SW480 (cell line): ENCODE data around the gene LRRC28.

Experiments used
- DNase-seq: peaks from one replicate; pipeline ENCODE4 v3.0.0-alpha.2; 2016; ENCODE audit warnings: low spot score

LRRC28 gene

DNA sequence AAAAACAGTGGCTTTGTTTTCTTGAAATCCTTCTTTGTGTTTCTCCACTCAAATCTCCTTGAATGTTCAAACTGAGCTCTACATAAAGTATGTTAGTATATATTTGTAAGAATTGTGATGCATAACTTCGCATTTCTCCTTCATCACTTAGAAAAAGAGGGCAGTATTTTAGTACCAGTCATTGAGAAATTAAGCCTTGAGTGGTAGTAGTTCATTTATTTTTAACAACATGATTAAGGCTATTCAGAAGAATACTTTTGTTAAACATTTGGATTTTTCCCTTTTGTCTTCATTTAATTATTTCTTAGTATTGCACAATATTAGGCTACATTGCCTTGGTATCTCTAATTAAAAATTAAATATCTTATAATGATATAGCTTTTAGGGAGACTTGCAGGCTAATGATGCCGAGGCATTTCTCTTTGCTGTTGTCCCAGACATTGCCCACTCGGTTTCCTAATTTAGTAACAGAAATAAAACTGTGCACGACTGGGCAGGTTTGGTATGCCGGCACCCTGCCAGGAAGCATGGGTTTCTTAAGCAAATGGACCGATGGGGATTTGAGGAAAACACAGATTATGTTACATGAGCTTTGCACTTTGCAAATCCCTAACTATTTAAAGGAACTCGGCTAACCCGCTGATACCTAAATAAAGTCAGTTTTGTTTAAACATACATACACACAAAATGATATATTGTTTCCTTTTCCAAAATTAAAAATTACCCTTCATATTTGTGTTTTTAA is 54.7 kb downstream of the LRRC28 start:
- DNase-seq, result no peak

DNA sequence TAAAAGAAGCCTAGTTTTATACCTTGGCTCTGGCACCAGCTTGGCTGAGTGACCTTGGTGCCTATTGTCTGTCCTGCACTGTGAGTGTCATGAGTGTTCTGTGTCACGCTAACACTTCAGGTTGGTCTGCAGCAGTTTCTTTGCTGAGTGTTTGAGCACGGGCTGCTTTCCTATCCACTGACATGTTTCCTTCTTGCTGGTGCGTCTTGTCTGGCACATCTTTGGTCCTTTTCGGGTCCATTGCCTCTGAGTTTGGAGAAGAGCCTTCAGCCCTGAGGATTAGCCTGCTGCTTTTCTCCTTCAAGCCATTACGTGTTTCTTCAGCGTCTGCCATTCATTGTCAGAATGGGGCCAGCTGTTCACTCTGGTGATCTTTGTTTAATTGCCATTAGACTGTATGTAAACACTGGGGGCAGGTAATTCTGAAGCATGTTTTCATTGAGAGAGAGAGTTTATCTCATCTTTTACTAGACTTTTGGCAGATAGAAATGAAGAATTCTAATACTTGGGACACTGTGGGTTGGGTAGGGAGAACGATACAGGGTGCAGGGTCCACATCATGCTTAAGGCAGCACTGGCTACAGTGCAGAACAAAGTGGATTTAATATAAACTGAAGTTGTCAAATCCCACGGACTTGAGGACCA is 55.5 kb downstream of the LRRC28 start:
- DNase-seq, result no peak

DNA sequence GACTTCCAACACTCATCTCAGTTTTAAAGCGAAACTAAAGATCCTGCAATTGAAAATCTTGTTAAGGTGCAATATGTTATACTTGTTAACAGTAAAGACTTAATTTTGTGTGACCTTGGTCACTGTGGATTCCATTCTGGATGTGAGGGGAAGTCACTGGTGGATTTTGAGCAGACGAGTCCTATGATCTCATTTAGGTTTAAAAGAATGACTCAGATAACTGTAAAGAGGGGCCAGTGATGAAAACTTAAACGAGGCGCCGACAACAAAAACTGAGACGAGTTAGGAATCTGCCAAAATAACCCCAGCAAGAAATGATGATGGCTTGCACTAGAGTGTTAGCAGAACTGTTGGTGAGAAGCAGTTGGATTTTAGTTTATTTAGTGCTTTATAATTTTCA is 56.5 kb downstream of the LRRC28 start:
- no peak for DNase-seq

DNA sequence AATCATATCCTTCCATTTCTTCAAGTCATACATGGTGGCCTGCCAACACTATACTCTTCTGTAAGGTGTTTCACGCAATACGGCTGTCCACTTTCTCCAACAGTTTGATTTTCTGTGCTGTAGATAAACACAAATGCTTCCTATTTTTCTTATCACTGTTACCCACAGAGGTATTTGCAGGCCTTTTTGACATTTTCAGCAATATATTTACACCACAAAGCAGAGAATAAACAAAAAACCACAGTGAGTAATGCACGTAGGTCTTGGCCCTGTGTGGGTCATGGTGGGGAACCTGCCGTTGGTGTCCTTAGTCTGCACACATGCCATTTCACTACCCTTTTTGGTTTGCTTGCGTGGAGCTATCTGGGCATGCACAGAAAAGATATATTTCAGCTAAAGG is 59.5 kb downstream of the LRRC28 start:
- DNase-seq, result no peak

DNA sequence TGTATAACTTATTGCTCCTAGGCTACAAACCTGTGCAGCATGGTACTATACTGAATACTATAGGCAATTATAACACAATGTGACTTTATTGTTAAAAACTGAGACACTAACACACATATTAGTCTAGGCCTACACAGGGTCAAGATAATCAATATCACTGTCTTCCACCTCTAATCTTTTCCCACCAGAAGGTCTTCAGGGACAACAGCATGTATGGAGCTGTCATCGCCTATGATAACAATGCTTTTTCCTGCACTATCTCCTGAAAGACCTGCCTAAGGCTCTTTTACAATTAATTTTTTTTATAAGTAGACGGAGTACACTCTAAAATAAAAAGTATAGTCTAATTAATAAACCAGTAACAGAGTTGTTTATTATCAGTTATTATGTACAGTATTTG is 60.9 kb downstream of the LRRC28 start:
- DNase-seq, result no peak

DNA sequence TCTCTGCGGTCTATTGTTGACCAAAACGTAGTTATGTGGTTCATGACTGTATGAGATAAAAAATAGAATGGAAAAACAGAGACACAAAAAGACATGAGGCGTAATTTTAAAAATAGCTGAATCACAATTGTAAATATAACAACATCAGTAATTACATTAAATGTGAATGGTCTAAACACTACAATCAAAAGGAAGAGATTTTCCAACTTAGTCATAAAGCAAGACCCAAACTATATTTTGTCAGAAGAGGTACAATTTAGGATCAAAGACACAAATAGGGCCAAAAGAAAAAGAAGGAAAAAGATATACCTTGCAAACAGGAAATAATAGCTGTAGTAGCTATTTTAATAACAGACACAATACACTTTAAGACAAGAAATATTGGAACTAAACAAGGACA is 61.5 kb downstream of the LRRC28 start:
- DNase-seq, result no peak

DNA sequence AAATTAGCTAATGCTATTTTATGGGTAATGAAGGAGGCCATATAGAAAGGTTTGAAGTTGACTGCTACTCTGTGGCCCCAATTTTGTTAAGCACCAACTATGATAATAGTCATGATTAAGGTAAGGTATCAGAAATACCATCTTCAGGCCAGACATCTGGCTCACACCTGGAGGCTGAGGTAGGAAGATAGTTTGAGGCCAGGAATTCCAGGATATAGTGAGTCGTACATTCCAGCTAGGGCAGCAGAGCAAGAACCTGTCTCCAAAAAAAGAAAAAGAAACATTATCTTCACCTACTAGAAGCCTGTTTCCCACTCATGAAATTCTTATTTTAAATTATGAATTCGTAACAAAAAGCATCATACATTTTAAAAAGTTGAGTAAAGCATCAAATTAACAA is 64.4 kb downstream of the LRRC28 start:
- DNase-seq, result no peak

DNA sequence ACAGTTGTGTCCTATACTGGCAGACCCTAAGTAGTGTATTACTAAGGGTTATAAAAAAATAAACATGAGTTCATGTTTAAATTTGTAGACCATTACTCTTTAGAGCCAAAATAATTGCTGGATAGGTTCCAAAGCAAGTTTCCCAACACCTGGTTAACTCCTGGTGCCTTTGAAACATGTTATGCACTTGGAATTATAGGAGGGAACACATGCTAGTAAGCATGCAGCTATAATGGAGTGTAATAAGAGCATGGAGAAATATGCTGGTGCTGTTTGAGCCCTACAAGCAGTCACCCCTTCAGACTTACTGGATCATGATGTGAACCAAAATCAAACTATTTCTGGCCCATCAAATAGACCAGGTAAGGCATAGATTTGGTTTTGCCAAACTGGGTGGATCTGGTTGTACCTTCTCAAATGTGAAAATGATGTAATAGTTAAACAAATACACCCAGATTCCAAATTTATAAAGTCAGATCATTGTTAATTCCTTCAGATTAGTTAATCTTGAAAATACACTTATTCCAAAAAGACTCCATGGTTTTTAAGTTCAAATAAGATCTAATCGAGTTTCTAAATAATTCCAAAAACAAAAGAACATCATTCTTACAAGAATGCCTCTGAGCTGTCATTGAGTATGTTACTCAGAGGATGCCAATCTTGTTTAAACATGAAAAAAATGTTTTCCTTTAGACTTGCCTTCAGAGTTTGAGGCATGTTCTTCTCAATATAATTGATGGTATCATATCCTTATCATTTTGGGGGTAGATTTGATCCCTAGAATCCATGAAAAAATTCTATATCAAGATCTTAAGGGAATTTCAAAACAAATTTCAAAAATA is 69.3 kb downstream of the LRRC28 start:
- DNase-seq, result no peak

DNA sequence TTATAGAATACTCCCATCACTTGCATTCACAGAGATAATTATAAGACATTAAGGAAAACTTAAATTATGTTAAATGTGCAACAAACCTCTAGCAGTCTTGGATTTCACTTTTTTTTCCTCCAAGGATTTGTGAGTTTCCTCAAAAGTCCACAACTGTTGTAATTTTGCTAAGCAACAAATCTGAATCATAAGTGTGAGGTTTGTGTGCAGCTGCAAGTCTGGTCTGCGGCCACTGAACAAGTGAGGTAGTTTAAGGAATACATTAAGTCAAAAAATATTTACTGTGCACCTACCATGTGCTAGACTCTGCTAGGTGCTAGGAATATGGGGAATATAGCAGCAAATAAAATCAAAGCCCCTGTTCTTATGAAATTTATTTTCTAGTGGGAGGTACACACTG is 70.2 kb downstream of the LRRC28 start:
- no peak for DNase-seq

DNA sequence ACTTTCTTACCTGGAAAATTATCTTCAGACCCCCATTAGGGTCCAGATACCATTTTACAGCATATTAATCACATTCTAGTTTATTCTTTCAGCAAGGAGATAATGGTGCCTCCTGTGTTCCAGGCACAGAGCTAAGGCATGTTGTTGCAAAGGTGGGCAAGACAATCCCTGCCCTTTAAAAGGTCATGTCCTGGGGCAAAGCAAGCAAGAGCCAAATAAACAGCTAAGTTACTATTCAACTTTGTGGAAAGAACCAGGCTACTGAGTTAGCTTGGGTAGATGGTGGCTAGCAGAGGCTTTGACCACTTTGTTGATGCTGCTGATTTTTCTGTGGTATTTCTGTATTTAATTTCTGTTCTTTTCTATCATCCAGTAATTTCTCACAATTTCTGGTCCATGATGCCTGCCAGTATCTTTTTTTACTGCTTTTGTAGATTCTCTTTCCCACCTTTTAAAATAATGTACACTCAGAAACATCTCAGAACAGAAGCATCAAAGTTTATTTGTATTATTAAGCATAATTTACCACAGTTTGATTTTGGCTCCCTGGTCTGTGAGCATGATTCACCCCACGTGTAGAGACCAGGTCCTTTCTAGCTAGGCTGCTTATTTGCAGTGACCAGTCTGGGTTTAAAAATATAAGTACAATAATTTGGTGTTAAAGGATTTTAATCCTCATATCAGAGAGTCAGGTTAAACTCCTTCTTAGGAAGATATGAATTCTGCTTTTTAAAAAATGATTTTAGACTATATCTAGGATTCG is 71.5 kb downstream of the LRRC28 start:
- DNase-seq, result no peak

DNA sequence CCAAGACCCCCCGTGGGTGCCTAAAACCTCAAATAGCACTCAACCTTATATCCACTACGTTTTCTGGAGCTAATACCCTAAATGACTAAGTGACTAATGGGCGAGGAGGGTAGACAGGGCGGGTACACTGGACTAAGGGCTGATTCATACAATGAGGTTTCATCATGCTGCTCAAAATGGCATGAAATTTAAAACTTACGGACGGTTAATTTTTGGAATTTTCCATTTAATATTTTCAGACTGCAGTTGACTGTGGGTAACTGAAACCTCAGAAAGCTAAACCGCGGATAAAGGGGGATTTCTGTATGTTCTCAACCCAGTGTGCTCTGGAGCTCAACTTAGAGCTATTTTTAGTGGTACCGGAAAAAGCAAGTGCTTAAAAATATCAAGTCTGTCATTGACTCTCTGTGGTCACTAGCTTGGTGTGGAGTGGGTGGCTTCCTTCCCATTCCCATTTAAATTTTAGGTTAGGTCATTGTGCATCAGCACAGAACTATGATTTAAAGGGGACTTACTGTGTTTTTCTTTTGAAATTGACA is 72.9 kb downstream of the LRRC28 start:
- peak; percentile 45 for DNase-seq

DNA sequence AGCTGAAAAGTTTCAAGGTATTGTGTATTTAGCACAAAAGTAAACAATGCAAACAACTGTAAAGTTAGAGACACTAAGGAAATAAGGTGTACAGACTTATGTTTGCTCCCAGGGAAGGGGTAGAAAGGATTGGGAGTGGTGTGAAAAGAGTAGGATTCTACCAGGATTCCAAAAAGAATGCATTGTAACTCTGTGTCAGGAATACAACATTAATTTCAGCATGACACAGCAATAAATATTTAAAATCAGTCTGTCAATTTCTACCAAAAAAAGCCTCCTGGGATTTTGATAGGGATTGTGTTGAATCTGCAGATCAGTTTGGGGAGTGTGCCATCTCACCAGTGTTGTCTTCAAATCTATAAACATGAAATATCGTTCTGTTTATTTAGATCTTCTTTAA is 73.4 kb downstream of the LRRC28 start:
- no peak for DNase-seq

DNA sequence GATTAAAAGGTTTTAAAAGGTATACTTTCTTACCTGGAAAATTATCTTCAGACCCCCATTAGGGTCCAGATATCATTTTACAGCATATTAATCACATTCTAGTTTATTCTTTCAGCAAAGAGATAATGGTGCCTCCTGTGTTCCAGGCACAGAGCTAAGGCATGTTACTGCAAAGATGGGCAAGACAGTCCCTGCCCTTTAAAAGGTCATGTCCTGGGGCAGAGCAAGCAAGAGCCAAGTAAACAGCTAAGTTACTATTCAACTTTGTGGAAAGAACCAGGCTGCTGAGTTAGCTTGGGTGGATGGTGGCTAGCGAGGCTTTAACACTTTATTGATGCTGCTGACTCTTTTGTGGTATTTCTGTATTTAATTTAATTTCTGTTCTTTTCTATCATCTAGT is 75.0 kb downstream of the LRRC28 start:
- DNase-seq, result no peak

DNA sequence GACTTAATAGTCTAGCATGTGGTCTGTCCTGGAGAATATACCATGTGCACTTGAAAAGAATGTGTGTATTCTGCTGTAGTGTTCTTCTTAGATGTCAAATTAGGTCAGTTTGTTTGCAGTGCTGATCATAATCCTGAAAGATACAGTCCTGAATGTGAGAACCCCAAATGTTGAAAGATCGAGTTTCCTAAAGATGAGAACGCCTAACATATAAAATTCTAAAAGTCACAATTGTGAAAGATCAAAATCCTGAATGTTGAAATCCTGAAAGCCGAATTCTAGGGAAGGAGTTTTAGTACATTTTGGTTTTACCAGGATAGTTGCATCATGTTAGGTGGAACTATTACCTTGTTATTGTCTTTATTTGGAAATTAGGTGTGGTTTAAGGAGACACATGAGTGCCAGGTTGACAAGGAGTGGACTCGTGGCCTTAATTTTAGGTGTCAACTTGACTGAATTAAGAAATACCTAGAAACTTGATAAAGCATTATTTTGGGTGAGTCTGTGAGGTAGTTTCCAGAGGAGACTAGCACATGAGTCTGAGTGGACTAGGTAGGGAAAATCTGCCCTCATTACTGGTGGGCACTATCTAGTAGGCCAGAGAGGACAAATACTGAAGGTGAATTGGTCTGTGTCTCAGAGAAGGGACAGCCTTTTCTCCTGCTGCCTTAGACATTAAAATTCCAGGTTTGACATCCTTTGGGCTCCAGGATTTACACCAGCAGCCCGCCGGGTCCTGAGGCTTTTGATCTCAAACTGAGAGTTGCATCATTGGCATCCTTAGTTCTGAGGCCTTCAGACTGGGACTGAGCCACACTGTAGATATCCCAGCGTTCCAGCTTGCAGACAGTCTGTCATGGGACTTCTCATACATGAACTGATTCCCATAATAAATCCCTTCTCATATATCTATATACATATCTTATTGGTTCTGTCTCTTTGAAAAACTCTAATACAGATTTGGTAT is 77.1 kb downstream of the LRRC28 start:
- DNase-seq, result no peak

DNA sequence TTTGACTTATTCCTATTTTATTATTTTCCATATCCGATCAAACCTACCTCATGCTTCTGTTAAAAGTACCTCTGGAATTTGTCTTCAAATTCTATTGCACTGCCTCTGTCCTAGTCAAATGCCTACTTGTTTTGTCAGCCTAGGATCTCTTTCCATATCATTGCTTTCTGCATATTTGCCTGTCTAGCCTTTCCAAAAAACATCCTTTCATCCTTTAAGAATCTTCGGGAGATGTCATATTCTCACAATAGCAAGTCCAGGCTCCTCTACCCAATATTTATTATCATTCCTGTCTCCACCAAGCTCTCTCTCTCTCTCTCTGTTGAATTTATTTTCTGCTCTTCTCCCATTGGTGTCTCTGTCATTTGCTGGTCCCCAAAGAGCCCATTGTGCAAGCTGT is 80.1 kb downstream of the LRRC28 start:
- DNase-seq, result no peak

DNA sequence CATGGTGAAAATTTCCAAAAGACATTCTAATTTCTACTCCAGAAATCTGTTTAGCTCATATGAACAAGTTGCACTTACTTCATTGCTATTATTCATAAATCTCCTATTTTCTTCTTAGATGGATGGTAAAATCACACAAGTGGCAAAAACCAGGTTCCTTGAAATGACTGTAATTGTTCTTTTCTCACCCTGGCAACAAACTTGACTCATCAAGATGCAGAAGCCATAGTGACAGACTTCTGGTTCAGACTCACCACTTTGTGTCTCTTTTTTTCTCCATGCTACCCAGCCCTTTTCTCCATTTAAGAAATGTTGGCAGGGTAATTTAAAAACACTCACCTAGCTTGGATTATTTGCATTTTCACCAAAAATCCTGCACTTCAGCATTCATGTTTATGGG is 82.1 kb downstream of the LRRC28 start:
- DNase-seq, result no peak

DNA sequence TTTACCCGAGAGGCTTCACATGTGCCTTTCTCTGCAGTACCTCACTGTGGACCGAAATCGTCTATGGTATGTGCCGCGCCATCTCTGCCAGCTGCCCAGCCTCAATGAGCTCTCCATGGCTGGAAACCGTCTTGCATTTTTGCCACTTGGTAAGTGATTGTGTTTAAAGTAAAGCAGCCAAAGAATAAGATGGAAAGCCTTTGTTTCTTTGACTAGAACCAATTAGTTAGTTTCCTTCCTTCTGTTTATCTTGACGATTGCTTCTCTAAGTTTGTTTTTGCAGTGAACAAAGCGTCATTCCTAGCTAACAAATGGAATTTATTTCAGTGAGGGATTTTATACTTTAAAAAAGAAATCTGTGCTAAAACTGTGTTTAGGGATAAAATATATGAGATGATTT is 82.7 kb downstream of the LRRC28 start:
- no peak for DNase-seq

DNA sequence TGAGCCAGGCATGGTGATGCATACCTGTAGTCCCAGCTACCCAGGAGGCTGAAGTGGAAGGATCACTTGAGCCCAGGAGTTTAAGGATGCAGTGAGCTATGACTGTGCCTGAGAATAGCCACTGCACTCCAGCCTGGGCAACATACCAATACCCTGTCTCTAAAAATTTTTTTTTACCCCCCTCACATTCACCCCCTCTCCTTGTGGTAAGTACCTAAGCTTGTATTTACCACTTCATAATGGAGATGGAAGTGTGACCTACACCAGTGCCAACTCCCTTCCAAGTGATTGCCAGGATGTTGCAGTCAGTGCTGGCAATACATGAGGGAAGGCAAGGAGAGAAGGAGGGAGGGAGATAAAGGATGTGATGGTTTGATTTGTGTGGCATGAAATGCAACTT is 84.2 kb downstream of the LRRC28 start:
- DNase-seq, result no peak

DNA sequence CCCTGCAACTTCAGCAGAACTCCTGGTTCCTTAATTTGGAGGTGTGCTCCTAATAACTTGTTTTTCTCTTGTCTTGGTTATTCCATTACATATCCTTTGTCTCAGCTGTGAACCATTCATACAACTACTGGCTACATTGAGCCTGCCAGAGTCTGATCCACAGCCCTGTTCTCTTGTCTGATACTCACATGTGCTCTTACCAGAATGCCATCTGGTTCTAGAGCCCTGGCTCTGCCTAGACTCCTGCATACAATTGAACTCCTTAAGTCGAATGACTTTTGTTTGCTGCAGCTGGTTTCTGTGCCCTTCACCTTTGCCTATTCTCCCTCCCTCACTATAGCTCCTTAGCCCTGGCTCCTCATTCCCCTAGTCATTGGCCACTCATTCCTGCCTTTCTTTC is 85.5 kb downstream of the LRRC28 start:
- DNase-seq, result no peak

DNA sequence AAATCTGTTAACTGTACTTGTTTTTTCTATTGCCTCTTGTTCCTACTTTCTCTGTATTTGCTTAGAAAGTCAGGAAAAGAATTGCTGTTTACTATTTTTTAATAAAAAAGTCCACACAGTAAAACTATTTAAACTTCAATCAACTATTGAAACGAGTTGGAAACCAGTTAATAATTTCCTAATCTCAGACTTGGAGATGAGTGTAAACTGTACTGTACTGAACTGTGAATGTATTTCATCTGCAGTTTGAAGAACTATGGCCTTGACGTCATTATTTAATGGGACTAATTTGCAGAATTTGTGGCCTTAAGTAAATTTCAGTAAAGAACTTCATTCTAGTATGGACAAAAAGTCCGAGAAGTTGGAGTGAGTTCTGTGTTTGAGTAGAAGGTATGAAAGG is 89.1 kb downstream of the LRRC28 start:
- DNase-seq, result no peak

DNA sequence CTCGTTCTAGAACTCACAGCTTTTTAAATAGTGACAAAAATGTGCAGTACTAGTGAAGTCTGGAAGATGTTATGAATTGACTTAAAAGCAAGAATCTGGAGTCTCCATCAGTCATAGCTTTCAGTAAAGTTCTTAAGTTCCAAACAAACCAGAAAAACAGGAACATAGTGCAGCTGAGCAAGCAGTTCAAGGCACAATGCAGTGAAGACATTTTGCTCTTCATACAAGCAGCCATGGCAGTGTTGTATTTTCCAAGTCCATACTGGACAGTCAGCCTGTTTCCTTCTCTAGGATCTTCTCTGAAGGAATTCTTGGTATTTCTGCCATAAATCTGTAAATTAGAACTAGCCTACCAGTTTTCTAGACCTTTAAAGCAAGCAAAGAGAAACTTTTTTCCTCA is 90.5 kb downstream of the LRRC28 start:
- DNase-seq, result no peak
